Stimulated activated CD8-positive, alpha-beta memory T cell treated with anti-CD3 and anti-CD28 coated beads, Interleukin-2, amount 100 ng/mL, for 48 hours (primary cell): ENCODE data around the gene RRM1.
"Not testable (repeated sequence)": the region's sequence is repeated elsewhere in the genome, so short reads cannot be mapped to it uniquely, and the experiment has no call there.

Source experiments
- DNase-seq, 2 donors: peaks; one replicate each; pipeline ENCODE4 v3.0.0-alpha.2; 2020; ENCODE audit warnings: low read depth in 2 of 2

RRM1 gene

DNA sequence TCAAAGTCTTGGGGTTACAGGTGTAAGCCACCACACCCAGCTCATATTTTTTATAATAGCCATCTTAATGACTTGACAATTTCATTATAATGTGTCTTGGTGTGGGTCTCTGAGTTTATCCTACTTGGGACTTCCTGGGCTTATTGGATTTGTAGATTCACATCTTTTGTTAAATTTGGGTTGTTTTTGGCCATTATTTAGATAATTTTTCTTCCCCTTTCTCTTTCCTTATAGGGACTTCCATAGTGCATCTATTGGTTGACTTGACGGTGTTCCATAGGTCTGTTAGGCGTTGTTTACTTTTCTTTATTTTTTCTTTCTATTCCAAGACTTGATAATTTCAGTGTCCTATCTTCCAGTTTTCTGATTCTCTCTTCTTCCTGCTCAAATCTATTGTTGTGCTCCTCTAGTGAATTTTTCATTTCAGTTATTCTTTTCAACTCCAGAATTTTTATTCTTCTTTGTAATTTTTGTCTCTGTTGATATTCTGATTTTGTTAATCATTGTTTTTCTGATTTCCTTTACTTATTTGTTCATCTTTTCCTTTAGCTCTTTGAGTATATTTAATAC is 45.6 kb downstream of the RRM1 start:
- DNase-seq: no peak

DNA sequence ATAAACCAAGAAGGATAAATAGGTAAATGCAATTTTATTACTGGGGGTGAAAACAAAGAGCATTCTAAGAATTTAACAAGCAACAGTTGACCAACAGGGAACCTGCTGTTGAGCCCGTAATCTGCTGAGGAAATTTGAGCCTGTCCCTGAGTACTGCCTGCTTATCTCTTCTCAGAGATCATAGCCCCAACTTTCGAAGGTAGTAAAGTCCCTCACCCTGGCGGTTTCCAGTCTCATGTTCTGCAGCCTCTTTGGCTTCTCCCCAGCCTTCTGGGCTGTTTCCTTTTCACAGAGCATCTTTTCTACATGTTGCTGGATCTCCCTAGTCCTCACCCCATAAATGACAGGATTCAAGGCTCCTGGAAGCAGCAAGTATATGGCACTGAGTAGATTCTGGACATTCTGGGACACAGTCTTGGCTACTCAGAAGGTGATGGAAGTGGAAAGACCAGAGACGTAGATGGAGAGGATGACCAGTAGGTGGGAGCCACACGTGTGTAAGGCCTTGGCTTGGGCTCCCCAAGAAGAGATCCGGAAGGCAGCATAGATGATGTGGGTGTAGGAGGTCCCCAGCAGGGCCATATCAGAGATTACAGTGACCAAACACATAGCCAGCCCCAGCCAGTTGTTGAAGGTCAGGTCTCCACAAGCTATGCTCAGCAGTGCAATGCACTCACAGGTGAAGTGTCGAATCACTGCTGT is 51.6 kb downstream of the RRM1 start:
- DNase-seq: no peak

DNA sequence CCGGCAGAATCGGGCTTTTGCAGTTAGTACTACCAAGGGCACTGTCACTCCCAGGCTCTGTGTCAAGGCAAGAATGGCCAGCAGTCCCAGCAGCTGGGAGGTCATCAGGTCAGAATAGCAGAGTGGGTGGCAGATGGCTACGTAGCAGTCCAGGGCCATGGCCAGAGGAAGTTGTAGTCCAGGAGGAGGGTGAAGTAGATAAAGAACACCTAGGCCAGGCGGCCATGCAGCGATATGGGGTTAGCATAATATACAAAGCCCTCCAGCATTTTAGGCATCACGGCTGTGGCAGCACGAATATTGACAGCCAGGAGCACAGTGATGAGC is 52.1 kb downstream of the RRM1 start:
- no peak for DNase-seq

DNA sequence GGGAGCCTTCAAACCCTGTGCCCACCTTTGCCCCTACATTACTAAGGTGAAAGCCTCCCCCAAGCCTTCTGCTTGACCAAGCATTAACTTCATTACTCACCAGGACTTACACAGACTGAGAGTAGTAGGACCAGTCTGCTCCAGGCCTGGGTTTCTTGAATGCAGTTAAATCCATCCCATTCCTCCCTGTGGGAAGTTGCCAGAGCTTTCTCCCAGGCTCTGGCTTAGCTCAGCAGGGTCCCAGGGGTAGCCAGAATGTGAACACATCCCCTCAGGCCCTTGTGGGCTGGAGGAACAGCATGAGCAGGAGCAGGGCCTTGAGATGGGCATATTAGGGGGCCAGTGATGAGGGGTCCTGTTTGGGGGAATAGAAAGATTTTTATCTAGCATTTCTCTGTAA is 59.9 kb downstream of the RRM1 start:
- DNase-seq: no peak

DNA sequence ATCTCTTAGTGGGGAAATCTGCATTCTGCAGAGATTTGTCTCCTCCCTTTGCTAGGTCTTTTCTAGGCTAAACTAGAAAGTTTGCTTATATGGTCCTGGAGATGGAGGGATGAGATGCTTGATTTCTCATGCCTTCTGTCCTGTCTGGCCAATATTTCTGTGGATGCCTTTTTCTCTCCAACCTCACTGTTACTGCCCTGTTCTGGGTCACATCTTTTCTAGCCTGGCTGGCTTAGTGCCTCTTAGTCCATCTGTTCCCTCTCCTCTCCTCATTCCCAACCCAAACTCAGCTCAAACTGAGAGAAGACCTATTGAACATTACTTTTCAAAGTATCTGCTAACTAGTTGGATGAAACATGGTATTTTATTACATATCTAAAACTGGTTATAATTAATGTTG is 62.0 kb downstream of the RRM1 start:
- no peak for DNase-seq

DNA sequence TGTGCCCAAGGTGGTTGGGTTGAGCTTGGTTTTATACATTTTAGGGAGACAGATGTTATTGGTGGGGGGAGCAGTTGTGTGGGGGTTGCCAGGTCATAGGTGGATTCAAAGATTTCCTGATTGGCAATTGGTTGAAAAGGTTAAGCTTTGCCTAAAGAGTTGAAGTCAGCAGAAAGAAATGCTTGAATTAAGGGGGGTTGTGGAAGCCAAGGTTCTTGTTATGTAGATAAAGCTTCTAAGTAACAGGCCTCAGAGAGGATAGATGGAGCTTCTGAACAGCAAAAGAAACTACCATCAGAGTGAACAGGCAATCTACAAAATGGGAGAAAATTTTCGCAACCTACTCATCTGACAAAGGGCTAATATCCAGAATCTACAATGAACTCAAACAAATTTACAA is 64.2 kb downstream of the RRM1 start:
- not testable (repeated sequence) for DNase-seq

DNA sequence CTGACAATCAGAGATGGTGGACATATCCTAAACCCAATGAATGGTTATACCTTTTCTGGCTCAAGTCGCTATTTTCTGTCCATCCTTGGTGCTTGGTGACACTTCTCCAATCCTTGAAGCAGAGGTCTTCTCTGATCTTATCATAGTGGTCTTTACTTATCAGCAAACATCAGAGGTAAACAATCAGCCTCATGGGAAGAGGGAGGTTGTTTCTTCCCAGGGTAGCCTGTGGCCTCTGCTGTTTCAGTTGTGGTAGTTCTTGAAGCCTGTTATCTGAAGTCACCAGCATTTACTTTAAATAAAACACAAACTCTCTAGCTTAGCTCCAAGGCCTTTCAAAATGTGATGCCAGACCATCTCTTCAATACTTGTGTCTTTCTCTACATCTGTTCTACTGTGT is 66.7 kb downstream of the RRM1 start:
- DNase-seq: no peak

DNA sequence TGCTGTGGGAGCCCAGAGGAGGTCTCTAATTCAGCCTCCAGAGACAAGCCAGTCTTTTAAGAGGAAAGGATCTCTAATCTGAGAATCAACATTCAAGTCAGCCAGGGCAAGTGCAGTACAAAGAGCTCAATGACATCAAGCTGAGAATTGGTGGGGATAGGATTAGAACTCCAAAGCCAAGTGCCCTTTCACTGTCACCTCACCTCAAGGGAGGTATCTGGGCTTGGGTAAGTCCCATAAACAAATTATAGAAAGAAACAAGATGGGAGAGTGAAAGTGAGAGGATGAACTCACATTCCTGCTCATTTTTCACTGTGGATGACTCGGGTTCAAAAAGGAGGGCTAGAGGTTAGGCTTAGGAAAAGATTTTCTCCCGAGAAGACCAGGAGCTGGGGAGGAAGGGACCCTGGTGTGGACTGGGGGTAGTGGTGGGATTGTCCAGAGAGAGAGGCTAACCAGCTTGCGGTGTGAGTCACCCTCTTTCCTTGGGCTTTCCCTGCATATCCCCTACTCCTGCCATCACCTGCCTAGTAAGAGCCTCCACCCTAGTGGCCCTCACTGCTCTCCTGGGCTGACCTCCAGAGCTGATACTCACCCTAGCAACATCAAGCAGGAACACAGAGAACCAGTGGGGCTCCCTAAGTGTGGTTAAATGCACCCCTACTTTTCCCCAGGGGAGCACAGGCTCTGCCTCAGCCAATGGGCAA is 70.4 kb downstream of the RRM1 start:
- DNase-seq: no peak

DNA sequence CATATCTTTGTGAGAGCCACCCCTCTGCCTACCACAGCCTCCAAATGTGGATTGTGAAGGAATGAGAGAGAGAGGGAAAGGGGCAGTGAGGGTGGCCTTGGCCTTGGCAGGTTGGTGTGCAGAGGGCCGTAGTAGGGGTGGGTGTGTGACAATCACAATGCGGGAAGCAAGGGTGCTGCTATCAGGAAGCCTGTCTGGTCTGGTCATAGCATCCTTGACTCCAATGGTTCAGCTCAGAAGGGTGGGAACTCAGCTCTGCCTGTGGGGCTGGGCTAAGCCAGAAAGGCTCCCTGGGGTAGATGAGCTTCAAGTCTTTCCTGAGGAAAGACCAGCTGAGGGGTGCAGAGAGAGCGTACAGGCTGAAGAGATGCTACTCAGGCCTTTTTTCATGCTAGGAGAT is 72.7 kb downstream of the RRM1 start:
- no peak for DNase-seq

DNA sequence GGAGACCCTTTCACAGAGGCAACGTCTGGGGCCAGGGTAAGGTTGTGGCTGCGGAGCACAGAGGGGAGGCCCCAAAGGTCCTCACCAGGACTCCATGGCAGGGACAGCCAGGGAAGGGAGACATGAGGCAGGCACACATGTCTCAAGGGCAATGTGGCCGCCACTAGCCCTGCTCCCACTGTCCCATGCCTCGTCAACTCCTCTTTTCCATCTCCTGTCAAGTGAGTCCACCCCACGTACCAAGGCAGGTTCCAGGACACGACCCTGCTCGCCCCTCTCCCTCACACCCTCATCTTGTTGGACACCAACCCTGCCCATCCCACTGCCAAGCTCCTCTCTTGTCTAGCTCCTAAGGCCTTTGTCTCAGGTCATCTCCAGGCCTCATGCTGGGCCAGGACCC is 73.2 kb downstream of the RRM1 start:
- DNase-seq: no peak

DNA sequence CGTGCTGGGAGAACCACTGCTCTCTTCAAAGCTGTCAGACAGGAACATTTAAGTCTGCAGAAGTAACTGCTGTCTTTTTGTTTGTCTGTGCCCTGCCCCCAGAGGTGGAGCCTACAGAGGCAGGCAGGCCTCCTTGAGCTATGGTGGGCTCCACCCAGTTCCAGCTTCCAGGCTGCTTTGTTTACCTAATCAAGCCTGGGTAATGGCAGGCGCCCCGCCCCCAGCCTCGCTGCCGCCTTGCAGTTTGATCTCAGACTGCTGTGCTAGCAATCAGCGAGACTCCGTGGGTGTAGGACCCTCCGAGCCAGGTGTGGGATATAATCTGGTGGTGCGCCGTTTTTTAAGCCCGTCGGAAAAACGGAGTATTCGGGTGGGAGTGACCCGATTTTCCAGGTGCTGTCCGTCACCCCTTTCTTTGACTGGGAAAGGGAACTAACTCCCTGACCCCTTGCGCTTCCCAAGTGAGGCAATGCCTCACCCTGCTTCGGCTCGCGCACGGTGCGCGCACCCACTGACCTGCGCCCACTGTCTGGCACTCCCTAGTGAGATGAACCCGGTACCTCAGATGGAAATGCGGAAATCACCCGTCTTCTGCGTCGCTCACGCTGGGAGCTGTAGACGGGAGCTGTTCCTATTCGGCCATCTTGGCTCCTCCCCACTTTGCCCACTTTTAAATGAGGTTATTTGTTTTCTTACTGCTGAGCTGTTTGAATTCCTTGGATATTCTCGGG is 81.2 kb downstream of the RRM1 start:
- DNase-seq: not testable (repeated sequence)

DNA sequence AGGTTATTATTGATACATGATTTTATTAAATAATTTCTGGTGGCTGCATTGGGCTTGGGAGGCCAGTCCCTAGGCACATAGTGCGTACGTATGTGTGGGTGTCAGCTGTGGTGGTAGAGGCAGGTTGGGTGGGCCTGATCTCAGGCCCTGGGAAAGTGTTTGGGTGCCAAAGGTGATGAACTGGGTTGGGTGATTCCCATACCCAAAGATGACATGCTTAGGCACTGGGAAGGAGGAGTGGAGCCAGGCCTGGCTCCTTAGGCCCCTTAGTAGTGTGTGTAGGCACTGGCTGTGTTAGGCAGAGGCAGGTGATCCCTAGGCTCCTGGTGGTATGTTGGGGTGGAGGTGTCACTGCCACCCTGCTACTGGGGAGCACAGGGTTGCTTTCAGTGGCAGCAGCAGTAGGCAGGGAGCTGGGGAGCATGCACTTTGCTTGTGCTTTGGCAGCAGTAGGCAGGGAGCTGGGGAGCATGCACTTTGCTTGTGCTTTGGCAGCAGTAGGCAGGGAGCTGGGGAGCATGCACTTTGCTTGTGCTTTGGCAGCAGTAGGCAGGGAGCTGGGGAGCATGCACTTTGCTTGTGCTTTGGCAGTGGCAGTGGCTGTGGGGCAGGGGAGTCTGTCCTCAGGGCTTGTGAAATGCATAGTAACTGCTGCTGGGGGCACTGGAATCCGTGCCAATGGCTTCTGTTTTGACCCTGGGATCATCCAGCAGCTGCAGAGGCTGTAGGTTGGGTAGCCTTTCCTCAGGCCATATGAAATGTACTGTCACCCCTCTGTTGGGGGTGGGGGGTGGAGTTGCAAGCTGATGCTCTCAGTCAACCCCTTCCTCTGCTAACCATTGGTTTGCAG is 84.4 kb downstream of the RRM1 start:
- no peak for DNase-seq

DNA sequence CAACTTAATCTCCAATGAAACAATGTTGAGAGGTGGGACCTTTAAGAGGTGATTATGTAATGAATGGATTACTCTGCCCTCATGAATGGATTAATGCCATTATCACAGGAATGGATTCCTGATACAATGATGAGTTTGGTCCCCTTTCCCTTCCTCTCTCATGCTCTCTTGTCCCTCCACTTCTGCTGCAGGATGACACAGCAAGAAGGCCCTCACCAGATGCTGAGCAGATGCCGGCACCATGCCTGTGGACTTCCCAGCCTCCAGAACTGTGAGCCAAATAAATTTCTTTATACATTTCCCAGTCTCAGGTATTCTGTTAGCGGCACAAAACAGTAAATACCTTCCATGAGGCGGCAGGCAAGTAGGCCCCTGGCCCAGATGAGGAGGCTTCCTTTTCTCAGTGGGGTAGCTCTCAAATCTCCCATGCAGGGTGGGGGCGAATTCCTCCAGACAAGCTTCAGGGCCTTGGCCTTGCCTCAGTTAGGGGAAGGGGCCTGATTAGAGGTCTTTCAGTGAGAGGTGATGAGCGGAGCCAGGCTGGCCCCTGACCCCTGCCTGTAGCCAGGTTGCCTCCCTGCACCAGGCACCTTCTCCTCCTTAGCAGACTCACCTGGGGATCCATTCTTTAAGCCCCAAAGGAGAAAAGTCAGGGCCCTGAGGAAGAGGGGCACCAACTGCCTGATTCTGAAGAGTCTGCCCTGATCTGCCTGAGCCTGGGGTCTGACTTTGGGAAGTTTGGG is 86.0 kb downstream of the RRM1 start:
- DNase-seq: no peak

DNA sequence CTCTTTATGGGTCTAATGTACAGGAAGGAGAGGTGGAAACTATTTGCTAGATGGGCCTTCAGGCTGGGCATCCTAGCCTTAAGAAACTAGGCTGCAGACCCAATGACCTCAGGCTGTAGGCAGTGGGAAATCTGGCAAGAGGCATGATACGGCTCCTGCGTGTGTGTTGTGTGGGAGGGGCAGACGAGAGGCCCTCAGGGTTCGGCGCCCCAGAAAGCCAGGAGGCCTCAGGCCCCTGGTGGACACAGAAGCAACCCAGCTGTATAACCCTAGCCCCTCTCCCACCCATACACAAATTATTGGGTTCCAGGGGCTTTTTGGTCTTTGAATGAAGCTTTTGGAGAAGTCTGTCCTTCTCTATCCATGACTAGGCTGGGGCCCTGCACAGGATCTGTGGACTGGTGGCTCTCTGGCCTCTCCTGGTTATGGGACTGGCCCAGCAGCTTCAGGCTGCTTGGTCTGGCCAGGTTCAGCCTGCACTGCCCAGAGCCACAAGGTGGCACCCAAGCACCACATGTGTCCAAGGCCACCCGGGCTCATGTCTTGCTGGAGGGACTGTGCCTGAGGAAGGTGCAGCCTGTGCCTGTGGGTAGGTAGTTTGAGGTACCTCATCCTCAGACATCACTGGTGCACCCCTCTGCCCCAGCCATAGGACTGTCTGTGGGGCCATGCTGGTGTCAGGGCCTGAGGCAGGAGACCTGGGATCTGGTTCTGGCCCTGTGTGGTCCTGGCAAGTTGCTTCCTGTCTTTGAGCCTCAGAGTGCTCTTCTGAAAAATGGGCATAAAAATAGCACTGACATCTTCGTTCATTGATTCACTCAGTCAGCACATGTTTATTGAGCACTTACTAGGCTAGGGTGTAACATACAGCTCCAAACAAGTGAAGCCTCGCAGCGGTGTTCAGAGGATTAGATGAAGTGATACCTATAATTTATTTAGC is 87.5 kb downstream of the RRM1 start:
- DNase-seq: peak; percentile 9 to 20

DNA sequence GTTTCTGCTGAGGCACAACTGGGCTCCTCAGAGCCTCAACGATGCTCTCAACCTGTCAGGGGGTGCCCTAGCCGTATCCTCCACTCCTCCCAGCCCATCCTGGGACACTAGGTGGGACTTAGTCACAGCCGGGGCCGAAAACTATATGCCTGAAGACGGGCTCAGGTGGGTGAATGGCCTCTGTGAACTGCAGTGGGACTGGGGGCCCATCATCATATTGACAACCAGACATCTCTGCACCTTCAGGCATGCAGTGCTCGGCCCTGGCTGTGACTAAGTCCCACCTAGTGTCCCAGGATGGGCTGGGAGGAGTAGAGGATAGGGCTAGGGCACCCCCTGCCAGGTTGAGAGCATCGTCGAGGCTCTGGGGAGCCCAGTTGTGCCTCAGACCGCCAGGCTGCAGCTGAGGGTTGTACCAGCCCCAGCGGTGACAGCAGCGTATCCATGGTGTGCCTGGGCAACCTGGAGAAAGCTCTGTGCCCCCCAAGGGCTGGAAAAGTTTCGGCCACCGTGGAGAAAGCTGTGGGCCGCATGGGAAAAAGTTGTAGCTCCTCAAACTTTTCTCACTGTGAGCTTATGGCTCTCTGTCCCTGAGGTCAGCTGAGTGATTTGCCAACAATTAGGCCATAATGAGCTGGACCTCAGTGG is 88.9 kb downstream of the RRM1 start:
- DNase-seq: no peak

DNA sequence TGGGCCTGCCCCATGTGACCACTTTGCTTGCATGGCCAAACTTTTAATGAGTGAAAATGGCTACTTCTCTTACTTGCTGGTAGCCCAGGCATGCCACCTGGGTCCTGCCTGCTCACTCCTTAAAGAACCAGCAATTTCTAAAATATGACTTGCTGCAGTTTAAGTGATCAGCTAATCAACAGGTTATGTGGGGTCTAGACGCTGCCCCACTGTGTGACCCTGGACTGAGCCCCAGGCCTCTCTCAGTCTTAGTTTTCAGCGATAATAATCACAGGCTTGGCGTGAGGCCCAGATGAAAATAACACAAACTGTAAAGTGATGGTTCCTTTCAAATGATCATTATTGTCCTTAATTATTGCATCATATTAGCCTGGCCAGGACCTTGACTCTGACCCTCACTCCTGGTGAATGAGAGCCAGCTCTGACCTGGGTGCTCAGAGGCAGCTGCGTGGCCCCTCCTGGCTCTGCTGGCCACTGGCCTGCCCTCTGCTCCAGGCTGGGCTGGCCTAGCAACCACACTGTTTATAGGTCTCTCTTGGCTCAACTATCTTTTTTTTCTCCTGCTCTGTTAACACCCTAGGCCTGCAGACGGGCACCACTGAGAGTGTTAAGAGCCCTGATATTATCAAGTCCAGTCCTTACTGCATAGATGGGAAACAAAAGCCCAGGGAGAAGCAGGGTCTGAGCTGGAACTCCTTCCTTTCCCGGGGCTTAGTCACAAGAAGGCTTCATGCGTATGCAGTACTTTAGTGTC is 89.7 kb downstream of the RRM1 start:
- no peak for DNase-seq

DNA sequence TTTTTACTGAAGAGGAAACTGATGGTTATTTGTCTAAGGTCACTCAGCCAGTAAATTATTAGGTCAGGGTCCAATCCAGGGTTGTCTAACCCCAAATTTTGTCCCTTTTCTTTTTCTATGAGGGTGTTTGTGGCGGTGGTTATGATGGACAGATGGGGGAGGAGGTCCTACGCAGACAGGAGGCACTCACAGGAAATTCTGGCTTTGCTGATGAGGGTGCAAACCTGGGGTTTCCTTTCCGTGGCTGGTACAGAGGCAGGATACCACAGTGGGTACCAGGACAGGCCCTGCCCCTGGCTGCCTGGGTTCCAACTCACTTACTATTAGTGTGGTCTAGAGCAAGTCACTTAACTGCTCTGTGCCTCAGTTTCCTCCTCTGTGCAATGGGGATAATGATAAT is 91.0 kb downstream of the RRM1 start:
- no peak for DNase-seq

DNA sequence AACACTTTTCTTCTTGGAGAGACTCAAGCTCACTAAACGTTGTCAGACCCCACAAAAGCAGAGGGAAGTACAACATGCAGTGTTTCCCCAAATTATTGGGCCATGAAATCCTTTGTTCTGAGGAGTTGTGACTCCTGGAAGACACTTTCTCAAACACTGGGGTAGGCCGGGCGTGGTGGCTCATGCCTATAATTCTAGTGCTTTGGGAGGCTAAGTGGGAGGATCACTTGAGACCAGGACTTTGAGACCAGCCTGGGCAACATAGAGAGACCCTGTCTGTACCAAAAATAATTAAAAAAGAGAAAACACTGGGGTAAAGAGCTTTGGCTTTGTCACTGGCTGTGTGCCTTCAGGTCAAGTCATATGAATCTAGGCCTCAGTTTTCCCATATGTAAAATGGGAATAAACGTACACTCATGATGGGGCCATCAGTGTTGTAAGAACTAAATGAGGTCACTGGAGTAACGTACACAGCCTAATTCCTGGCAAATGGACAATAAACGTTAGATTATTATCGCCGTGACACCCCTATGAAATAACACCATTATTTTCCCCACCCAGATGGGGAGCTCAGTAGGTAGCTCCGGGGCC is 92.0 kb downstream of the RRM1 start:
- no peak for DNase-seq
